ENCODE data around the gene ARL8B.

DNA sequence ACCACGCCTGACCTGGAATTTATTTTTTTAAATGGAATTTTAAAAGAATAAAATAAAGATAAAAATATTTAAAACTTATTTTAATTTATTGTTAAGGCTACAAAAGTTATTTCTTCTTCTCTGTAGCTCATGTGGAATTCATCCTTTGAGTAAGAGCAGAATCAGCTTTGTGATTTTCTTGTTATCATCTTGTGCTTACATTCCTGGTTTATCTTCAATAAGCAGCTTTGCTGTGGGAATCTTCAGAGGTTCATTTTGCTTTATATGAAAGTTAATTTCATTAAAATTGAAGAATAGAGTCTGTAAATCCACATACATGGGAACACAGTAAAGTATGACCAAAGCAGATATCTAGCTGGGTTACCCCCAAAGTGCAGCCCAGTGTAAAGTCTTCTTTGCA, 35.4 kb upstream of the ARL8B start:
- TF ChIP-seq SP1 (IDR thresholded peaks at IDR 0.05) (no peak), TAF1 (conservative IDR thresholded peaks at IDR 0.05) (no peak)
- TF ChIP-seq, protein P1, sequence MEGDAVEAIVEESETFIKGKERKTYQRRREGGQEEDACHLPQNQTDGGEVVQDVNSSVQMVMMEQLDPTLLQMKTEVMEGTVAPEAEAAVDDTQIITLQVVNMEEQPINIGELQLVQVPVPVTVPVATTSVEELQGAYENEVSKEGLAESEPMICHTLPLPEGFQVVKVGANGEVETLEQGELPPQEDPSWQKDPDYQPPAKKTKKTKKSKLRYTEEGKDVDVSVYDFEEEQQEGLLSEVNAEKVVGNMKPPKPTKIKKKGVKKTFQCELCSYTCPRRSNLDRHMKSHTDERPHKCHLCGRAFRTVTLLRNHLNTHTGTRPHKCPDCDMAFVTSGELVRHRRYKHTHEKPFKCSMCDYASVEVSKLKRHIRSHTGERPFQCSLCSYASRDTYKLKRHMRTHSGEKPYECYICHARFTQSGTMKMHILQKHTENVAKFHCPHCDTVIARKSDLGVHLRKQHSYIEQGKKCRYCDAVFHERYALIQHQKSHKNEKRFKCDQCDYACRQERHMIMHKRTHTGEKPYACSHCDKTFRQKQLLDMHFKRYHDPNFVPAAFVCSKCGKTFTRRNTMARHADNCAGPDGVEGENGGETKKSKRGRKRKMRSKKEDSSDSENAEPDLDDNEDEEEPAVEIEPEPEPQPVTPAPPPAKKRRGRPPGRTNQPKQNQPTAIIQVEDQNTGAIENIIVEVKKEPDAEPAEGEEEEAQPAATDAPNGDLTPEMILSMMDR (IDR thresholded peaks at IDR 0.05; ENCODE audit: low read depth, low read length, missing input control) = no peak
- TF ChIP-seq, protein P2, sequence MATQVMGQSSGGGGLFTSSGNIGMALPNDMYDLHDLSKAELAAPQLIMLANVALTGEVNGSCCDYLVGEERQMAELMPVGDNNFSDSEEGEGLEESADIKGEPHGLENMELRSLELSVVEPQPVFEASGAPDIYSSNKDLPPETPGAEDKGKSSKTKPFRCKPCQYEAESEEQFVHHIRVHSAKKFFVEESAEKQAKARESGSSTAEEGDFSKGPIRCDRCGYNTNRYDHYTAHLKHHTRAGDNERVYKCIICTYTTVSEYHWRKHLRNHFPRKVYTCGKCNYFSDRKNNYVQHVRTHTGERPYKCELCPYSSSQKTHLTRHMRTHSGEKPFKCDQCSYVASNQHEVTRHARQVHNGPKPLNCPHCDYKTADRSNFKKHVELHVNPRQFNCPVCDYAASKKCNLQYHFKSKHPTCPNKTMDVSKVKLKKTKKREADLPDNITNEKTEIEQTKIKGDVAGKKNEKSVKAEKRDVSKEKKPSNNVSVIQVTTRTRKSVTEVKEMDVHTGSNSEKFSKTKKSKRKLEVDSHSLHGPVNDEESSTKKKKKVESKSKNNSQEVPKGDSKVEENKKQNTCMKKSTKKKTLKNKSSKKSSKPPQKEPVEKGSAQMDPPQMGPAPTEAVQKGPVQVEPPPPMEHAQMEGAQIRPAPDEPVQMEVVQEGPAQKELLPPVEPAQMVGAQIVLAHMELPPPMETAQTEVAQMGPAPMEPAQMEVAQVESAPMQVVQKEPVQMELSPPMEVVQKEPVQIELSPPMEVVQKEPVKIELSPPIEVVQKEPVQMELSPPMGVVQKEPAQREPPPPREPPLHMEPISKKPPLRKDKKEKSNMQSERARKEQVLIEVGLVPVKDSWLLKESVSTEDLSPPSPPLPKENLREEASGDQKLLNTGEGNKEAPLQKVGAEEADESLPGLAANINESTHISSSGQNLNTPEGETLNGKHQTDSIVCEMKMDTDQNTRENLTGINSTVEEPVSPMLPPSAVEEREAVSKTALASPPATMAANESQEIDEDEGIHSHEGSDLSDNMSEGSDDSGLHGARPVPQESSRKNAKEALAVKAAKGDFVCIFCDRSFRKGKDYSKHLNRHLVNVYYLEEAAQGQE (IDR thresholded peaks at IDR 0.05) = no peak

Measured in liver (tissue), 3 donors.